Transverse colon (tissue), 4 donors: ENCODE measurements around the gene WDR89.
"Not testable (repeated sequence)": the region's sequence is repeated elsewhere in the genome, so short reads cannot be mapped to it uniquely, and the experiment has no call there.

ENCODE experiments used
- CTCF ChIP-seq, 5 experiments: fragments of 200-600 bp in 3 of 5; fragments of 450-650 bp in 2 of 5; sonication (generic) in 3 of 5; IDR thresholded peaks; 1 replicate in 2 of 5; 2 replicates in 3 of 5; pipeline ENCODE4 v1.5.1; 2016 to 2017; ENCODE audit warnings: antibody characterized with exemption in 5 of 5, inconsistent platforms in 3 of 5, mild to moderate bottlenecking in 2 of 5, moderate library complexity in 1 of 5
- POLR2A ChIP-seq: fragments of 450-650 bp; IDR thresholded peaks from one replicate; pipeline ENCODE4 v1.6.1; 2016; ENCODE audit warnings: antibody characterized with exemption, mild to moderate bottlenecking, moderate library complexity
- POLR2AphosphoS5 ChIP-seq, 3 donors: sonication (generic); formaldehyde crosslinking; IDR thresholded peaks; one replicate each; pipeline ENCODE4 v1.6.1; 2016; ENCODE audit warnings: antibody characterized with exemption in 3 of 3

DNA sequence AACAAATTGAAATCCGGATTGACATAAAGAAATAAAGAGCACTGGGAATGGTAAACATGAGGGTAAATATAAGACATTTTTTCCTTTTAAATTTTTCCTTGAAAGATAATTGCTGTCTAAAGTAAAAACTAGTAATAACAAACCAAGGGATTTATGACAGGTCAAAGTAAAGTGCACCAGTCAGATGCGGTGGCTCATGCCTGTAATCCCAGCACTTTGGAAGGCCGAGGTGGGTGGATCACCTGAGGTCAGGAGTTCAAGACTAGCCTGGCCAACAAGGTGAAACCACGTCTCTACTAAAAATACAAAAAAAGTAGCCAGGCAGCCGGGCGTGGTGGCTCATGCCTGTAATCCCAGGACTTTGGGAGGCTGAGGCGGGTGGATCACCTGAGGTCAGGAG is 19.7 kb downstream of the WDR89 start:
- not testable (repeated sequence) for TF ChIP-seq CTCF (IDR thresholded peaks at IDR 0.05); POLR2AphosphoS5 (IDR thresholded peaks at IDR 0.05); POLR2A
